RWPE2 (cell line): Measurements from ENCODE around the gene SOSTDC1.

Experiments used
- ATAC-seq: fragments of 200-7000 bp; cut with Tn5 transposase; 3 replicates; pipeline ENCODE4 v1.9.1; 2021; ENCODE audit warnings: low read depth
- DNase-seq: peaks from one replicate; pipeline ENCODE4 v3.0.0-alpha.2; 2020; ENCODE audit warnings: low spot score
- H3K27ac ChIP-seq: fragments of 450-650 bp; 2 replicates; pipeline ENCODE4 v1.5.1; 2017; ENCODE audit warnings: mild to moderate bottlenecking; ENCODE audit not compliant: poor library complexity, severe bottlenecking
- H3K27me3 ChIP-seq: fragments of 250-450 bp; sonication (Bioruptor Pico); 2 replicates; pipeline ENCODE4 v1.5.1; 2021; ENCODE audit warnings: mild to moderate bottlenecking, moderate library complexity; ENCODE audit not compliant: insufficient read depth, poor library complexity, severe bottlenecking
- H3K36me3 ChIP-seq: fragments of 250-450 bp; sonication (Bioruptor Pico); 2 replicates; pipeline ENCODE4 v1.5.1; 2020; ENCODE audit warnings: low read depth, mild to moderate bottlenecking, moderate library complexity
- H3K4me1 ChIP-seq: fragments of 250-450 bp; sonication (Bioruptor Pico); 2 replicates; pipeline ENCODE4 v1.5.1; 2021; ENCODE audit warnings: mild to moderate bottlenecking, moderate library complexity; ENCODE audit not compliant: insufficient read depth, poor library complexity, severe bottlenecking
- H3K4me3 ChIP-seq: fragments of 250-450 bp; sonication (Bioruptor Pico); 2 replicates; pipeline ENCODE4 v1.5.1; 2021; ENCODE audit warnings: mild to moderate bottlenecking, moderate library complexity; ENCODE audit not compliant: severe bottlenecking
- H3K9me3 ChIP-seq: fragments of 250-450 bp; sonication (Bioruptor Pico); 2 replicates; pipeline ENCODE4 v1.5.1; 2021; ENCODE audit warnings: mild to moderate bottlenecking, moderate library complexity; ENCODE audit not compliant: severe bottlenecking
- TF ChIP-seq, protein P1 (sequence below): fragments of 450-650 bp; IDR thresholded peaks from one replicate; pipeline ENCODE4 v1.5.1; 2017; ENCODE audit warnings: mild to moderate bottlenecking, moderate library complexity; ENCODE audit not compliant: poor library complexity, severe bottlenecking

Gene SOSTDC1

DNA sequence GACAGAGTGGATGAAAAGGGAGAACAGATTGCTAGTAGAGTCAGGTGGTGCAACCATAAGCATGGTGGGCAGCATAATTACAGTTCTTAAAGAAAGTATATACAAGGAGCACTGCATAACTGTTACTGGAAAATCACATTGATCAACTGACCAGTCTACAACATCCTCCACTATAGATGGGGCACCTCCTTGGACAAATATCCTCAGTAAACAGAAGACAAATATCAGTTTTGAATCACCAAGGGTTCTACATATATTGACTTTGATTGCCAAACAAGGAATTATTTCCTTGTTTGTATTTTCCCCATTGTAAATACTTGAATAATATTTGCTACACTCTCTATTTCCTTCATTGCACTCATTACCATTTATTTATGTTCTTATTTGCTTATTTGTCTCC, 26.6 kb downstream of the SOSTDC1 start:
- Histone ChIP-seq H3K27me3 (no peaks in the 10 kb centered on the region), H3K9me3 (no peaks in the 10 kb centered on the region), H3K36me3 (no peaks in the 10 kb centered on the region), H3K4me1 (no peaks in the 10 kb centered on the region), H3K27ac (no peak overlapping the region), H3K4me3 (no peak overlapping the region)
- DNase-seq (no peak), ATAC-seq (no peak)
- TF ChIP-seq, protein P1, sequence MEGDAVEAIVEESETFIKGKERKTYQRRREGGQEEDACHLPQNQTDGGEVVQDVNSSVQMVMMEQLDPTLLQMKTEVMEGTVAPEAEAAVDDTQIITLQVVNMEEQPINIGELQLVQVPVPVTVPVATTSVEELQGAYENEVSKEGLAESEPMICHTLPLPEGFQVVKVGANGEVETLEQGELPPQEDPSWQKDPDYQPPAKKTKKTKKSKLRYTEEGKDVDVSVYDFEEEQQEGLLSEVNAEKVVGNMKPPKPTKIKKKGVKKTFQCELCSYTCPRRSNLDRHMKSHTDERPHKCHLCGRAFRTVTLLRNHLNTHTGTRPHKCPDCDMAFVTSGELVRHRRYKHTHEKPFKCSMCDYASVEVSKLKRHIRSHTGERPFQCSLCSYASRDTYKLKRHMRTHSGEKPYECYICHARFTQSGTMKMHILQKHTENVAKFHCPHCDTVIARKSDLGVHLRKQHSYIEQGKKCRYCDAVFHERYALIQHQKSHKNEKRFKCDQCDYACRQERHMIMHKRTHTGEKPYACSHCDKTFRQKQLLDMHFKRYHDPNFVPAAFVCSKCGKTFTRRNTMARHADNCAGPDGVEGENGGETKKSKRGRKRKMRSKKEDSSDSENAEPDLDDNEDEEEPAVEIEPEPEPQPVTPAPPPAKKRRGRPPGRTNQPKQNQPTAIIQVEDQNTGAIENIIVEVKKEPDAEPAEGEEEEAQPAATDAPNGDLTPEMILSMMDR, result no peak

DNA sequence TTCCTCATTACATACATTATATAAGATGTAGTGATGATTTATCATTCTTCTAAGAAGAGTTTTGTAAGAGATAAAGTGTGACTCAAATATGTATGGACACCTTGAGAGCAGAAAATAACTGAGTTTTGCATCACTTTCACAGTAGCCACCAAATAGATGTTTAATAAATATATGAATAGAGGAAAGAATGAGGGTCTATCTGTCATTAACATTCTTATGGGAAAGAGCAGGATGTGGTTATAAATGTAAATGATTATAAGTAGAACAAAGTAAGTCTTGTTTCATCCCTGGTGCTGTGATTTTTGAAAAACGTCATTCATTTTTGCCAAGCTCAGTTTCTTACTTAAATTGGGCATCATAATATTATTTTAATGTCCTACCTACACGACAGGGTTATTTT, 29.2 kb downstream of the SOSTDC1 start:
- Histone ChIP-seq H3K27me3 (no peaks in the 10 kb centered on the region), H3K4me1 (no peaks in the 10 kb centered on the region), H3K9me3 (no peaks in the 10 kb centered on the region), H3K36me3 (no peaks in the 10 kb centered on the region), H3K4me3 (no peak overlapping the region), H3K27ac (no peak overlapping the region)
- no peak for DNase-seq
- TF ChIP-seq, protein P1, result no peak
- no peak for ATAC-seq

DNA sequence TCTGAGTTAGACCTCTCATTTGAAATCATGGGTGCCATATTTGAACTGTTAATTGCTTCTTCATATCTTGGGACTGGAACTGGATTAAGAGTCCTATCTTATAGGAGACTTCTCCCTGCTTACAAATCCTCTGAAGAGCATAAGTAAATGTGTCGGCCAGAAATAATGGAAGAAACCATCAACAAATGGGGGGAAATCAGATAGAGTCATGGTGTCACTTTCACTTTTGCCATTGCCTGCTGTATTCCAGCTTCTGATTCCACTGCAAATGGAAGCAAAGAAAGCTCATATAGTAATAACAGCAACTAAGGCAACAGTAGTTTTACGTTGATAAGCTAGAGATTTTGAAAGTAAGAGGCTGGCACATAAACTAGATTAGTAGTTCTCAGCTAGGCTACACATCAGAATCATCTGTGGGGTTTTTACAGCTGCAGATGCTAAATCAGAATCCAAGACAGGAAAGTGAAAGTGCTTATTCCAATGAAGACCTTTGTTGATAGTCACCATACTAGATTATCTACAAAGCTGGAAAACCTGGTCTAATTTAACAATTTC, 31.9 kb downstream of the SOSTDC1 start:
- Histone ChIP-seq H3K36me3 (no peaks in the 10 kb centered on the region), H3K4me1 (peaks cover 6% of the 10 kb centered on the region), H3K9me3 (no peaks in the 10 kb centered on the region), H3K4me3 (no peak overlapping the region), H3K27me3 (no peaks in the 10 kb centered on the region), H3K27ac (no peak overlapping the region)
- ATAC-seq (no peak), DNase-seq (no peak)
- TF ChIP-seq, protein P1, result no peak

DNA sequence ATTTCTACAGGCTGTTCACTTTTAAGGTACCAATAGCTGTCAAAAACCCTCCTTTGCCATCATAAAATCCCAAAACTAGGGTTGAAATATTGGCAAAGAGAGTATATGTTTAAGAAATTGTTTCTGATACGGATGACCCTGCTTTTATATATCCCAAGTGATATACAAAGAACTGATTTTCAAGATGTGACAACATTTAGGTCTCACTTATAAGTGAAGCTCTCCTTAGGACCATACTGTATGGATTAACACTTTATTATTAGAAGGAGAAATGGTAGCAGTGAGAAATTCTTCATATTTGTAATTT, 33.2 kb downstream of the SOSTDC1 start:
- no peak for ATAC-seq
- no peaks in the 10 kb centered on the region for H3K9me3 ChIP-seq
- no peaks in the 10 kb centered on the region for H3K36me3 ChIP-seq
- TF ChIP-seq, protein P1, result peak; percentile 44
- no peak overlapping the region for H3K27ac ChIP-seq
- no peaks in the 10 kb centered on the region for H3K27me3 ChIP-seq
- H3K4me1 ChIP-seq, result peaks cover 6% of the 10 kb centered on the region
- no peak overlapping the region for H3K4me3 ChIP-seq
- no peak for DNase-seq

DNA sequence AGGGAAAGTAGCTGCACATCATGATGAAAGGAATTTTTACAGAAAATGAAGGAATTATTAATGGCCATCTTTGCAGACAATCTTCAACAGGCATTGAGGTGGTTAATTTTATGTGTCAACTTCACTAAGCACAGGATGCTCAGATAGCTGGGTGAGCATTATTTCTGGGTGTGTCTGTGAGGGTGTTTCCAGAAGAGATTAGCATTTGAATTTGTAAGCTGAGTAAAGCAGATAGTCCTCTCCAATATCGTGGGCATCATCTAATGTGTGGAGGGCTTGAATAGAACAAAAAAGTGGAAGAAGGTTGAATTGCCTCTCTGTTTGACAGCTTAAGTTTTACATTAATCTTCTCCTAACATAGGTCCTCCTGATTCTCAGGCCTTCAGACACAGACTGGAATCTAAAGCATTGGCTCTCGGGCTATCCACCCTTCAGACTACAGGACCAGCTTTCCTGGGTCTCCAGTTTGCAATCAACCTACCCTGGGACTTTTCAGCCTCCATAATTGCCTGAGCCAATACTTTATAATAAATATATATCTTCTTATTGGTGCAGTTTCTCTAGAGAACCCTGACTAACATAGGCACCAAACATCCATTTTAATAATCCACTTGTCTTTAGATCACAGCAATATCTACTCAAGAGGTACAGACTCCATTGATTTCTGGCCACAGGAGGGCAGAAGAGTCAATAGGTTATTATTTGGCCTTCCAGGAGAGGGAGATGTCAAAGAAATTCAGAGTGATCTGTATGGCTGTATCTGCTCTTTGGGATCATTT, 33.7 kb downstream of the SOSTDC1 start:
- H3K4me1 ChIP-seq, result peaks cover 6% of the 10 kb centered on the region
- H3K4me3 ChIP-seq, result no peak overlapping the region
- no peaks in the 10 kb centered on the region for H3K9me3 ChIP-seq
- DNase-seq (no peak), ATAC-seq (peak; percentile 79)
- H3K27me3 ChIP-seq, result no peaks in the 10 kb centered on the region
- TF ChIP-seq, protein P1, result peak; percentile 73
- H3K36me3 ChIP-seq, result no peaks in the 10 kb centered on the region
- H3K27ac ChIP-seq, result no peak overlapping the region
